Measurements from ENCODE around the gene RMDN2. TPM values are rescaled to one million over a fixed set of nuclear protein-coding genes. Genes with fewer than 3 reads are reported as not detected.

RMDN2 gene
- total RNA-seq, 1 experiment from 2014 or later, result 5.3 TPM

GRCh38 chr2:37966326-37966725 lies 41.2 kb downstream of the RMDN2 start:
- POLR2A ChIA-PET (ENCODE audit: unreplicated experiment), result no interaction called here
- no peak overlapping the region for H3K4me3 ChIP-seq
- no peak for TF ChIP-seq EZH2 (IDR thresholded peaks at IDR 0.05; ENCODE audit: low read depth)
- TF ChIP-seq CTCF (conservative IDR thresholded peaks at IDR 0.05), result no peak

GRCh38 chr2:37969731-37970130 lies 44.6 kb downstream of the RMDN2 start:
- no peaks in the 10 kb centered on the region for H3K79me2 ChIP-seq (ENCODE audit: low read depth)
- H2AFZ ChIP-seq, result no peak overlapping the region
- no peak for DNase-seq
- H3F3A ChIP-seq (ENCODE audit: insufficient read depth, low read depth), result no peaks in the 10 kb centered on the region
- CTCF ChIA-PET, result no interaction called here
- BruUV-seq (replicated peaks), result no TSS peak
- H3K4me3 ChIP-seq, result no peak overlapping the region
- H3K36me3 ChIP-seq (ENCODE audit: low read depth), result no peaks in the 10 kb centered on the region
- no peaks in the 10 kb centered on the region for H3K9me3 ChIP-seq (ENCODE audit: insufficient read depth, low read depth)
- TF ChIP-seq CTCF (conservative IDR thresholded peaks at IDR 0.05) (no peak), EZH2 (IDR thresholded peaks at IDR 0.05; ENCODE audit: low read depth) (no peak)
- no peaks in the 10 kb centered on the region for H4K20me1 ChIP-seq (ENCODE audit: insufficient read depth)
- H3K4me2 ChIP-seq, result no peak overlapping the region
- H3K27me3 ChIP-seq (ENCODE audit: insufficient read depth, low read depth), result no peaks in the 10 kb centered on the region
- H3K9me2 ChIP-seq (ENCODE audit: insufficient read depth), result no peaks in the 10 kb centered on the region
- no peaks in the 10 kb centered on the region for H3K4me1 ChIP-seq (replicated peaks; ENCODE audit: insufficient read depth)
- intact Hi-C loops (cut with micrococcal nuclease; ENCODE audit: unreplicated experiment), result loop anchor here (10.0 kb wide), 1 partner anchor 75 kb away; no protein-coding TSS in a partner anchor
- H3K27ac ChIP-seq, result no peak overlapping the region
- POLR2A ChIA-PET (ENCODE audit: unreplicated experiment), result no interaction called here

More at GRCh38 chr2:37966326-37966725, 41.2 kb downstream of the RMDN2 start:
- no peak overlapping the region for H2AFZ ChIP-seq
- BruUV-seq (replicated peaks), result no TSS peak
- H3K9me3 ChIP-seq (ENCODE audit: insufficient read depth, low read depth), result no peaks in the 10 kb centered on the region
- intact Hi-C loops (cut with micrococcal nuclease; ENCODE audit: unreplicated experiment), result loop anchor here (10.0 kb wide), 1 partner anchor 72 kb away; no protein-coding TSS in a partner anchor
- no peaks in the 10 kb centered on the region for H3K27me3 ChIP-seq (ENCODE audit: insufficient read depth, low read depth)
- CTCF ChIA-PET, result no interaction called here
- no peak overlapping the region for H3K27ac ChIP-seq
- H3K9me2 ChIP-seq (ENCODE audit: insufficient read depth), result no peaks in the 10 kb centered on the region
- H3K79me2 ChIP-seq (ENCODE audit: low read depth), result no peaks in the 10 kb centered on the region
- H3F3A ChIP-seq (ENCODE audit: insufficient read depth, low read depth), result no peaks in the 10 kb centered on the region
- no peaks in the 10 kb centered on the region for H4K20me1 ChIP-seq (ENCODE audit: insufficient read depth)
- H3K4me1 ChIP-seq (replicated peaks; ENCODE audit: insufficient read depth), result peaks cover 11% of the 10 kb centered on the region; the same call in 1 of the 2 replicates
- no peak overlapping the region for H3K4me2 ChIP-seq
- DNase-seq, result no peak
- H3K36me3 ChIP-seq (ENCODE audit: low read depth), result no peaks in the 10 kb centered on the region

DNA sequence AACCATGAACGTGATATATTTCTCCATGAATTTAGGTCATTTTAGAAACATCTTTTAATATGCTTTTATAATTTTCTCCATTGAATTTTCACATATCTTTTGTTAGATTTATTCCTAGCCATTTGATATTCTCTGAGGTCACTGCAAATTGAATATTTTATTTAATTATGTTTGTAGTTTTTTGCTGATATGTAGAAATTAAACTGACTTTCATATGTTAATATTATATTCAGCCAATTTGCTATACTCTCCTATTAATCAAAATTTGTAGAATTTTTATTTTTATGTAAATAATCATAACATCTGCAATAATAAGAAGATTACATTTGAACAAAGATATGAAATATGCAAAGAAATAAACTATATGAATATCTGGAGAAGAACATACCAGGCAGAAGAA lies 46.9 kb downstream of the RMDN2 start:
- Histone ChIP-seq H3K79me2 (ENCODE audit: low read depth) (no peaks in the 10 kb centered on the region), H2AFZ (no peak overlapping the region), H3K4me3 (no peak overlapping the region), H3K4me2 (no peak overlapping the region), H3K27ac (no peak overlapping the region), H3F3A (ENCODE audit: insufficient read depth, low read depth) (no peaks in the 10 kb centered on the region), H4K20me1 (ENCODE audit: insufficient read depth) (no peaks in the 10 kb centered on the region), H3K27me3 (ENCODE audit: insufficient read depth, low read depth) (no peaks in the 10 kb centered on the region), H3K9me3 (ENCODE audit: insufficient read depth, low read depth) (no peaks in the 10 kb centered on the region), H3K36me3 (ENCODE audit: low read depth) (no peaks in the 10 kb centered on the region), H3K4me1 (replicated peaks; ENCODE audit: insufficient read depth) (no peaks in the 10 kb centered on the region), H3K9me2 (ENCODE audit: insufficient read depth) (no peaks in the 10 kb centered on the region)
- ChIA-PET CTCF (no interaction called here), POLR2A (ENCODE audit: unreplicated experiment) (no interaction called here)
- intact Hi-C loops (cut with micrococcal nuclease; ENCODE audit: unreplicated experiment), result no loop called here
- no peak for TF ChIP-seq CTCF (conservative IDR thresholded peaks at IDR 0.05)
- no peak for TF ChIP-seq EZH2 (IDR thresholded peaks at IDR 0.05; ENCODE audit: low read depth)
- BruUV-seq (replicated peaks), result no TSS peak
- DNase-seq, result no peak
